T-helper 1 cell (primary cell): ENCODE measurements around the gene DBI.
"Not testable (repeated sequence)": the region's sequence is repeated elsewhere in the genome, so short reads cannot be mapped to it uniquely, and the experiment has no call there.

Experiments used
- DNase-seq, 5 donors: peaks; one replicate each; pipeline ENCODE4 v3.0.0-alpha.2; 2012 to 2020

The DBI gene

GRCh38 chr2:119402645-119403560 lies 36.1 kb downstream of the DBI start:
- no peak for DNase-seq

GRCh38 chr2:119403618-119404017 lies 36.8 kb downstream of the DBI start:
- not testable (repeated sequence) for DNase-seq

- DNase-seq = no peak
These were observed 38.4 kb downstream of the DBI start for GRCh38 chr2:119405151-119405550.

GRCh38 chr2:119407430-119408220 lies 40.8 kb downstream of the DBI start:
- DNase-seq = peak in 2 of 5 donors; percentile 2 to 8

GRCh38 chr2:119408221-119408619 lies 41.4 kb downstream of the DBI start:
- DNase-seq = no peak

DNA sequence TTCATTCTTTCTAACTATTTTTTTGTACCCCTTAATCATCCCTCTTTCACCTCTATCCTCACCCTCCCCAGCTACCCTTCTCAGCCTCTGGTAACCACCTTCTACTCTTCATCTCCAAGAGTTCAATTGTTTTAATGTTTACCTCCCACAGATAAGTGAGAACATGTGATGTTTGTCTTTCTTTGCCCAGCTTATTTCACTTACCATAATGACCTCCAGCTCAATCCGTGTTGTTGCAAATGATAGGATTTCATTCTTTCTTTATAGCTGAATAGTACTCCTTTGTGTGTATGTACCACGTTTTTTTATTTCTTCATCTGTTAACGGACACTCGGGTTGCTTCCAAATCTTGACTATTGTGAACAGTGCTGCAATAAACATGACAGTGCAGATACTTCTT lies 42.7 kb downstream of the DBI start:
- DNase-seq = no peak

GRCh38 chr2:119414894-119415293 lies 48.1 kb downstream of the DBI start:
- DNase-seq = no peak

GRCh38 chr2:119415630-119416029 lies 48.9 kb downstream of the DBI start:
- DNase-seq = no peak

GRCh38 chr2:119416299-119416923 lies 49.6 kb downstream of the DBI start:
- no peak for DNase-seq

DNA sequence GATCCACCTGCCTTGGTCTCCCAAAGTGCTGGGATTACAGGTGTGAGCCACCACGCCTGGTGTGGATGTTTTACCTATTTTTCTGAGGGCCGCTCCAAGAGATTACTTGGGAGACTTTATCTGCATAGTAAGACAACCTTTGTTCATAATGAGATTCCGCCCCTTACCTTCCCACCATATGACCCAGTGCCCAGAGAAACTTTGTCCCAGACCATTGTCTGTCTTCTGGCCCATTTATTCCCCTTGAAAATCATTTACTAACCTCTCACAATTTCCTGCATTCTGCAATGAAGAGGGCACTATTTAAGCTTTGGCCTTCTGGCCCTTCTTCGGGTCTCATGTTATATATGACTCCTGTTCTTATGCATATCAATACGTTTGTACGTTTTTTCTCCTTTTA lies 51.1 kb downstream of the DBI start:
- no peak for DNase-seq

DNA sequence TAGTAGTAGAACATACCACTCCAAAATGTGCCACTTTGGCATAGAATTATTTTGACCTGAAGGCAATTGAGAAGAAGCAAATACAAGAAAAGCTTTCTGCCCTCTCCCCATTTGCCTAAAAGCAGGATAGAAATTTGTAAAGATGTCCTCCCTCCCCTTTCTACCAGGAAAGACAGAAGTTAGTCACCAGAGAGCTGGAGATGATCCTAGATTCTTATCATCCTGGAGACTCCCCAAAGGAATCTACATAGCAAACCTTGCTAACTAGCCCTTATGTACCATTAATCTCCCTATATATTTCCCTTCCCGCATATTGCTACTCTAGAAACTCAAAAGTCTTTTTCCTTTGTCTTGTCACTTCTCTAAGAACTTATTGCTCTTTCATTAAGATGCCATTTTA lies 52.3 kb downstream of the DBI start:
- no peak for DNase-seq

GRCh38 chr2:119419803-119420508 lies 53.2 kb downstream of the DBI start:
- DNase-seq = no peak

DNA sequence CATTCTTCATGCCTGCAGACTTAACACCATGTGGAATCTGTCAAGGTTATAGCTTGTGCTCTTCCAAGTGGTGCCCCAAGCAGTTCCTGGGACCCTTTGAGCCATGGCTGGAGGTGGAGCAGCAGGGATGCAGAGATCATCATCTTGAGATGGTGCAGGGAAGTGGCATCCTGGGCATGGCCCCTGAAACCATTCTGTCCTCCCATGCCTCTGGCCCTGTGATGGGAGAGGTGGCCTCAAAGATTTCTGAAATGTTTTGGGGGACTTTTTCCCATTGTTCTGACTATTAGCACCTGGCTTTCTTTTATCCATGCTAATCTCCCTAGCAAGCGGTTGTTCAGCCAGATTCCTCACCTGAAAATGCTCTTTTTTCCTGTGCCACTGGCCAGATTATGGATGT lies 54.5 kb downstream of the DBI start:
- DNase-seq = no peak

GRCh38 chr2:119421741-119422140 lies 55.0 kb downstream of the DBI start:
- no peak for DNase-seq
